K562 (cell line): ENCODE measurements around the gene KLK14.

Experiments
- CEBPG ChIP-seq, 3 experiments: fragments of 200-800 bp in 1 of 3; sonication (Bioruptor generic) in 1 of 3; sonication (generic) in 1 of 3; formaldehyde crosslinking in 1 of 3; IDR thresholded peaks in 2 of 3; conservative IDR thresholded peaks in 1 of 3; 2 replicates each; pipeline versions ENCODE4 v1.6.1 to v1.8.0; 2016 to 2022; ENCODE audit warnings: missing compliant biosample characterization in 2 of 3, missing genetic modification characterization in 2 of 3, mild to moderate bottlenecking in 1 of 3, missing genetic modification reagents in 1 of 3
- HDGF ChIP-seq: fragments of 450-650 bp; IDR thresholded peaks from 2 replicates; pipeline ENCODE4 v1.6.1; 2016
- JUNB ChIP-seq: fragments of 450-650 bp; formaldehyde crosslinking; conservative IDR thresholded peaks from 2 replicates; pipeline ENCODE4 v1.4.0; 2020; ENCODE audit warnings: mild to moderate bottlenecking
- POLR2AphosphoS5 ChIP-seq: IDR thresholded peaks from 2 replicates; pipeline ENCODE4 v1.6.1; 2011; ENCODE audit warnings: mild to moderate bottlenecking, low read depth, low read length, moderate library complexity; ENCODE audit not compliant: control insufficient read depth, insufficient read depth
- RAD21 ChIP-seq, 2 experiments: fragments of 250-450 bp in 1 of 2; fragments of 450-650 bp in 1 of 2; sonication (Bioruptor Pico) in 1 of 2; formaldehyde crosslinking in 1 of 2; IDR thresholded peaks in 1 of 2; conservative IDR thresholded peaks in 1 of 2; 2 replicates each; pipeline versions ENCODE4 v1.4.0 to v1.8.0; 2020 to 2022; ENCODE audit warnings: mild to moderate bottlenecking in 2 of 2, moderate library complexity in 1 of 2
- SRF ChIP-seq, 2 experiments: fragments of 250-450, 450-650 bp in 1 of 2; sonication (Bioruptor Pico) in 1 of 2; sonication (generic) in 1 of 2; formaldehyde crosslinking; IDR thresholded peaks; 2 replicates each; pipeline versions ENCODE4 v1.5.0 to v1.5.1; 2020 to 2022; ENCODE audit warnings: mild to moderate bottlenecking in 1 of 2, missing genetic modification reagents in 1 of 2
- SRSF3 ChIP-seq: fragments of 200-400 bp; formaldehyde crosslinking; IDR thresholded peaks from 2 replicates; pipeline ENCODE4 v1.6.1; 2016; ENCODE audit warnings: mild to moderate bottlenecking, low read length, moderate library complexity; ENCODE audit not compliant: insufficient read depth
- TAF1 ChIP-seq: IDR thresholded peaks from 2 replicates; pipeline ENCODE4 v1.6.1; 2011; ENCODE audit warnings: mild to moderate bottlenecking, low read length, moderate library complexity; ENCODE audit not compliant: insufficient read depth, control insufficient read depth, severe bottlenecking; ENCODE audit errors: extremely low read depth
- TAF15 ChIP-seq: fragments of 200-400 bp; formaldehyde crosslinking; IDR thresholded peaks from 2 replicates; pipeline ENCODE4 v1.6.1; 2017; ENCODE audit warnings: mild to moderate bottlenecking, low read depth, low read length, moderate library complexity
- ZNF224 ChIP-seq: sonication (generic); formaldehyde crosslinking; IDR thresholded peaks from 2 replicates; pipeline ENCODE4 v1.8.0; 2022; ENCODE audit warnings: mild to moderate bottlenecking, missing genetic modification reagents
- ZNF75A ChIP-seq: fragments of 450-650 bp; formaldehyde crosslinking; IDR thresholded peaks from 2 replicates; pipeline ENCODE4 v1.4.0; 2020; ENCODE audit warnings: mild to moderate bottlenecking
- TF ChIP-seq, protein P1 (sequence below): sonication (generic); formaldehyde crosslinking; IDR thresholded peaks from 2 replicates; pipeline ENCODE4 v1.8.1; 2022; ENCODE audit warnings: missing genetic modification reagents

- TF ChIP-seq CEBPG (CRISPR knock-in tag; IDR thresholded peaks at IDR 0.05), result no peak
- TF ChIP-seq CEBPG (tag; conservative IDR thresholded peaks at IDR 0.05 in 1 of 2, IDR thresholded peaks at IDR 0.05 in 1 of 2), result no peak
- TF ChIP-seq TAF15, result no peak
- TF ChIP-seq ZNF75A (CRISPR knock-in tag), result no peak
- TF ChIP-seq HDGF, result no peak
- no peak for TF ChIP-seq ZNF224 (CRISPR knock-in tag)
- TF ChIP-seq SRSF3, result no peak
- TF ChIP-seq POLR2AphosphoS5, result no peak
- no peak for TF ChIP-seq JUNB
- TF ChIP-seq TAF1, result no peak
- no peak for TF ChIP-seq RAD21 (CRISPR knock-in tag; conservative IDR thresholded peaks at IDR 0.05 in 1 of 2, IDR thresholded peaks at IDR 0.05 in 1 of 2)
- TF ChIP-seq SRF (CRISPR knock-in tag; IDR thresholded peaks at IDR 0.05), result no peak
- TF ChIP-seq, protein P1, sequence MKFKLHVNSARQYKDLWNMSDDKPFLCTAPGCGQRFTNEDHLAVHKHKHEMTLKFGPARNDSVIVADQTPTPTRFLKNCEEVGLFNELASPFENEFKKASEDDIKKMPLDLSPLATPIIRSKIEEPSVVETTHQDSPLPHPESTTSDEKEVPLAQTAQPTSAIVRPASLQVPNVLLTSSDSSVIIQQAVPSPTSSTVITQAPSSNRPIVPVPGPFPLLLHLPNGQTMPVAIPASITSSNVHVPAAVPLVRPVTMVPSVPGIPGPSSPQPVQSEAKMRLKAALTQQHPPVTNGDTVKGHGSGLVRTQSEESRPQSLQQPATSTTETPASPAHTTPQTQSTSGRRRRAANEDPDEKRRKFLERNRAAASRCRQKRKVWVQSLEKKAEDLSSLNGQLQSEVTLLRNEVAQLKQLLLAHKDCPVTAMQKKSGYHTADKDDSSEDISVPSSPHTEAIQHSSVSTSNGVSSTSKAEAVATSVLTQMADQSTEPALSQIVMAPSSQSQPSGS (CRISPR knock-in tag), result no peak
These were observed 31.5 kb upstream of the KLK14 start for GRCh38 chr19:51114087-51114729.
